Neural progenitor cell (in vitro differentiated cells): ENCODE measurements around the gene NTN3. TPM values are rescaled to one million over a fixed set of nuclear protein-coding genes. Genes with fewer than 3 reads are reported as not detected.

Experiments used
- DNase-seq: peaks from one replicate; pipeline ENCODE4 v3.0.0-alpha.2; 2016; ENCODE audit warnings: low spot score
- H2AFZ ChIP-seq: fragments of 200-600 bp; sonication (generic); replicated peaks from 2 replicates; pipeline ENCODE4 v1.6.1; 2016; ENCODE audit warnings: antibody characterized with exemption
- H3F3A ChIP-seq: fragments of 200-600 bp; sonication (generic); 2 replicates; pipeline ENCODE4 v1.6.1; 2016; ENCODE audit warnings: antibody characterized with exemption, low read depth
- H3K27ac ChIP-seq: fragments of 200-600 bp; sonication (generic); 2 replicates; pipeline ENCODE4 v1.5.1; 2016; ENCODE audit warnings: mild to moderate bottlenecking
- H3K27me3 ChIP-seq: fragments of 200-600 bp; sonication (generic); 2 replicates; pipeline ENCODE4 v1.6.1; 2016; ENCODE audit warnings: mild to moderate bottlenecking, moderate library complexity
- H3K36me3 ChIP-seq: fragments of 200-600 bp; sonication (generic); 2 replicates; pipeline ENCODE4 v1.5.1; 2016
- H3K4me1 ChIP-seq: fragments of 200-600 bp; sonication (generic); 2 replicates; pipeline ENCODE4 v1.6.1; 2016; ENCODE audit warnings: mixed run types
- H3K4me2 ChIP-seq: fragments of 200-600 bp; sonication (generic); 2 replicates; pipeline ENCODE4 v1.6.1; 2016
- H3K4me3 ChIP-seq: fragments of 200-600 bp; sonication (generic); 2 replicates; pipeline ENCODE4 v1.5.1; 2016
- H3K79me2 ChIP-seq: fragments of 200-600 bp; sonication (generic); 2 replicates; pipeline ENCODE4 v1.6.1; 2016; ENCODE audit warnings: low read depth
- H3K9ac ChIP-seq: fragments of 200-600 bp; sonication (generic); 2 replicates; pipeline ENCODE4 v1.6.1; 2016
- H3K9me3 ChIP-seq: fragments of 200-600 bp; sonication (generic); 2 replicates; pipeline ENCODE4 v1.5.1; 2016; ENCODE audit warnings: low read depth
- H4K20me1 ChIP-seq: fragments of 200-600 bp; sonication (generic); 2 replicates; pipeline ENCODE4 v1.6.1; 2016; ENCODE audit warnings: low read depth
- H3K27ac Mint-ChIP-seq: 3 replicates; pipeline ENCODE4 v1.8.0; 2021; ENCODE audit warnings: mixed read lengths
- H3K27me3 Mint-ChIP-seq: 2 replicates; pipeline ENCODE4 v1.8.0; 2022; ENCODE audit warnings: low read depth, mild to moderate bottlenecking, inconsistent platforms, moderate library complexity, mixed read lengths; ENCODE audit not compliant: insufficient read depth
- H3K36me3 Mint-ChIP-seq: 3 replicates; pipeline ENCODE4 v1.8.0; 2021; ENCODE audit warnings: mixed read lengths
- H3K4me1 Mint-ChIP-seq: 3 replicates; pipeline ENCODE4 v1.8.0; 2021; ENCODE audit warnings: mixed read lengths
- H3K4me3 Mint-ChIP-seq: 3 replicates; pipeline ENCODE4 v1.8.0; 2021; ENCODE audit warnings: mild to moderate bottlenecking, moderate library complexity, mixed read lengths
- H3K9me3 Mint-ChIP-seq: 3 replicates; pipeline ENCODE4 v1.8.0; 2020; ENCODE audit warnings: mixed read lengths
- CTCF ChIP-seq: fragments of 200-600 bp; sonication (generic); IDR thresholded peaks from 2 replicates; pipeline ENCODE4 v1.5.1; 2017; ENCODE audit warnings: antibody characterized with exemption, mild to moderate bottlenecking
- EZH2 ChIP-seq: fragments of 200-600 bp; sonication (generic); IDR thresholded peaks from 2 replicates; pipeline ENCODE4 v1.6.1; 2017; ENCODE audit warnings: antibody characterized with exemption, mild to moderate bottlenecking, moderate library complexity
- EZH2phosphoT487 ChIP-seq: fragments of 200-600 bp; sonication (generic); IDR thresholded peaks from 2 replicates; pipeline ENCODE4 v1.6.1; 2017; ENCODE audit warnings: antibody characterized with exemption
- total RNA-seq: library from RNA; depleted of rRNA; stranded (reverse); fragments of >200 nt; gene quantifications from 2 replicates; pipeline ENCODE4 v1.2.3, GENCODE V29; 2015; ENCODE audit warnings: low replicate concordance

Gene NTN3
- total RNA-seq, 1 donor from 2014 or later, result 3.6 TPM

- Histone ChIP-seq H2AFZ (no peak overlapping the region), H3K36me3 (no peaks in the 10 kb centered on the region), H3K9me3 (no peaks in the 10 kb centered on the region), H3K4me2 (no peak overlapping the region), H3K4me1 (no peaks in the 10 kb centered on the region), H3K4me3 (no peak overlapping the region), H3F3A (no peaks in the 10 kb centered on the region), H3K79me2 (no peaks in the 10 kb centered on the region), H3K27me3 (no peaks in the 10 kb centered on the region), H4K20me1 (peaks cover 12% of the 10 kb centered on the region), H3K9ac (no peak overlapping the region), H3K27ac (no peak overlapping the region)
- Mint-ChIP-seq H3K4me1 (peaks cover 25% of the 10 kb centered on the region), H3K9me3 (no peaks in the 10 kb centered on the region), H3K36me3 (no peaks in the 10 kb centered on the region), H3K4me3 (peak overlapping the region; percentile 14), H3K27me3 (peaks cover 9% of the 10 kb centered on the region), H3K27ac (peak overlapping the region; percentile 42)
- no peak for DNase-seq
- TF ChIP-seq EZH2phosphoT487, result no peak
- no peak for TF ChIP-seq EZH2
- no peak for TF ChIP-seq CTCF
These were observed 16.4 kb downstream of the NTN3 start for GRCh38 chr16:2487517-2487842.

GRCh38 chr16:2487903-2488531, 16.9 kb downstream of the NTN3 start:
- H3K36me3 Mint-ChIP-seq, result no peaks in the 10 kb centered on the region
- no peaks in the 10 kb centered on the region for H3K79me2 ChIP-seq
- H3K27ac ChIP-seq, result no peak overlapping the region
- peaks cover 10% of the 10 kb centered on the region for H3K27me3 Mint-ChIP-seq
- H3K36me3 ChIP-seq, result no peaks in the 10 kb centered on the region
- no peak overlapping the region for H3K4me2 ChIP-seq
- peaks cover 7% of the 10 kb centered on the region for H4K20me1 ChIP-seq
- H3K4me3 Mint-ChIP-seq, result no peak overlapping the region
- TF ChIP-seq EZH2 (no peak), CTCF (no peak), EZH2phosphoT487 (no peak)
- H3K9ac ChIP-seq, result peak overlapping the region; percentile 32
- H3K4me1 Mint-ChIP-seq, result peaks cover 25% of the 10 kb centered on the region
- H3K27ac Mint-ChIP-seq, result no peak overlapping the region
- H3K9me3 Mint-ChIP-seq, result no peaks in the 10 kb centered on the region
- H3F3A ChIP-seq, result no peaks in the 10 kb centered on the region
- DNase-seq, result no peak
- no peaks in the 10 kb centered on the region for H3K27me3 ChIP-seq
- no peak overlapping the region for H2AFZ ChIP-seq
- no peaks in the 10 kb centered on the region for H3K9me3 ChIP-seq
- no peaks in the 10 kb centered on the region for H3K4me1 ChIP-seq
- no peak overlapping the region for H3K4me3 ChIP-seq

- H3K9me3 ChIP-seq, result no peaks in the 10 kb centered on the region
- H3K27ac ChIP-seq, result no peak overlapping the region
- DNase-seq, result no peak
- H3K9ac ChIP-seq, result no peak overlapping the region
- no peaks in the 10 kb centered on the region for H3K27me3 ChIP-seq
- Mint-ChIP-seq H3K27me3 (peaks cover 10% of the 10 kb centered on the region), H3K9me3 (no peaks in the 10 kb centered on the region), H3K27ac (no peak overlapping the region), H3K36me3 (no peaks in the 10 kb centered on the region), H3K4me1 (peaks cover 17% of the 10 kb centered on the region), H3K4me3 (no peak overlapping the region)
- TF ChIP-seq CTCF, result no peak
- TF ChIP-seq EZH2phosphoT487, result no peak
- TF ChIP-seq EZH2, result no peak
- H3K4me1 ChIP-seq, result no peaks in the 10 kb centered on the region
- peaks cover 2% of the 10 kb centered on the region for H4K20me1 ChIP-seq
- no peak overlapping the region for H3K4me3 ChIP-seq
- no peaks in the 10 kb centered on the region for H3F3A ChIP-seq
- no peak overlapping the region for H3K4me2 ChIP-seq
- H2AFZ ChIP-seq, result no peak overlapping the region
- no peaks in the 10 kb centered on the region for H3K79me2 ChIP-seq
- no peaks in the 10 kb centered on the region for H3K36me3 ChIP-seq
These were observed 18.5 kb downstream of the NTN3 start for GRCh38 chr16:2489581-2489980.
